C4-2B (cell line): ENCODE measurements around the gene PPT1.

Experiments used
- CTCF ChIP-seq: fragments of 450-650 bp; conservative IDR thresholded peaks from 2 replicates; pipeline ENCODE4 v1.5.1; 2017; ENCODE audit warnings: mild to moderate bottlenecking
- ZFX ChIP-seq: fragments of 450-650 bp; IDR thresholded peaks from 2 replicates; pipeline ENCODE4 v1.6.1; 2017

- TF ChIP-seq CTCF (no peak), ZFX (no peak)
Observed at GRCh38 chr1:40133312-40133665, 36.2 kb upstream of the PPT1 start.
